HG03558 (cell line): ENCODE data around the gene TEAD3.

ENCODE experiments used
- ATAC-seq: cut with Tn5 transposase; IDR thresholded peaks from one replicate; pipeline ENCODE4 v1.9.1; 2021; ENCODE audit warnings: moderate number of reproducible peaks; ENCODE audit not compliant: unreplicated experiment; ENCODE audit errors: extremely low read depth

The TEAD3 gene

GRCh38 chr6:35478259-35478658 is 18.6 kb downstream of the TEAD3 start:
- no peak for ATAC-seq

- ATAC-seq, result no peak
Measured at GRCh38 chr6:35477551-35478179, 19.2 kb downstream of the TEAD3 start.

- ATAC-seq, result no peak
Measured at GRCh38 chr6:35477028-35477427, 19.9 kb downstream of the TEAD3 start.

- ATAC-seq, result no peak
Measured at GRCh38 chr6:35476004-35476403, 20.9 kb downstream of the TEAD3 start.

GRCh38 chr6:35475573-35475972 is 21.3 kb downstream of the TEAD3 start:
- no peak for ATAC-seq

- no peak for ATAC-seq
Measured at GRCh38 chr6:35474942-35475570, 21.8 kb downstream of the TEAD3 start.

GRCh38 chr6:35474131-35474941 is 22.5 kb downstream of the TEAD3 start:
- no peak for ATAC-seq

- ATAC-seq, result no peak
Measured at GRCh38 chr6:35473850-35474130, 23.1 kb downstream of the TEAD3 start.

- ATAC-seq, result no peak
Measured at GRCh38 chr6:35473075-35473849, 23.6 kb downstream of the TEAD3 start.

GRCh38 chr6:35471836-35472345 is 25.0 kb downstream of the TEAD3 start:
- no peak for ATAC-seq

- no peak for ATAC-seq
Measured at GRCh38 chr6:35470663-35471120, 26.2 kb downstream of the TEAD3 start.

- ATAC-seq, result no peak
Measured at GRCh38 chr6:35469751-35470662, 26.9 kb downstream of the TEAD3 start.

GRCh38 chr6:35468980-35469750 is 27.7 kb downstream of the TEAD3 start:
- ATAC-seq, result no peak

- no peak for ATAC-seq
Measured at GRCh38 chr6:35468181-35468979, 28.5 kb downstream of the TEAD3 start, which contains the start of gene RPL10A. Gene RPL10A, plus strand, starts transcription at chr6:35468401. Its CDS starts 34 bp downstream, at chr6:35468435.

GRCh38 chr6:35465646-35466045 is 31.2 kb downstream of the TEAD3 start:
- no peak for ATAC-seq

GRCh38 chr6:35463292-35463691 is 33.6 kb downstream of the TEAD3 start:
- ATAC-seq, result no peak

GRCh38 chr6:35461270-35461669 is 35.6 kb downstream of the TEAD3 start:
- no peak for ATAC-seq

GRCh38 chr6:35457907-35458306 is 39.0 kb downstream of the TEAD3 start:
- ATAC-seq, result no peak
